Karpas-422 (cell line): ENCODE data around the gene B9D1. TPM values are rescaled to one million over a fixed set of nuclear protein-coding genes. Genes with fewer than 3 reads are reported as not detected.

Source experiments
- DNase-seq: peaks from one replicate; pipeline ENCODE4 v3.0.0-alpha.2; 2015
- H2AFZ ChIP-seq: fragments of 200-600 bp; sonication (generic); 2 replicates; pipeline ENCODE4 v1.6.1; 2014; ENCODE audit warnings: antibody characterized with exemption, low read length, mixed read lengths
- H3K27ac ChIP-seq: fragments of 200-600 bp; sonication (generic); 2 replicates; pipeline ENCODE4 v1.5.1; 2014; ENCODE audit warnings: mild to moderate bottlenecking, low read length, moderate library complexity
- H3K27me3 ChIP-seq: fragments of 200-600 bp; sonication (generic); 2 replicates; pipeline ENCODE4 v1.6.1; 2014; ENCODE audit warnings: low read length, mixed read lengths
- H3K36me3 ChIP-seq: fragments of 200-600 bp; sonication (generic); 2 replicates; pipeline ENCODE4 v1.6.1; 2014; ENCODE audit warnings: low read length, mixed read lengths; ENCODE audit not compliant: insufficient read depth
- H3K4me1 ChIP-seq: fragments of 200-600 bp; sonication (generic); 2 replicates; pipeline ENCODE4 v1.6.1; 2014; ENCODE audit warnings: mild to moderate bottlenecking, low read length, mixed read lengths
- H3K4me2 ChIP-seq: fragments of 200-600 bp; sonication (generic); 2 replicates; pipeline ENCODE4 v1.6.1; 2014; ENCODE audit warnings: low read length, low read depth, mild to moderate bottlenecking; ENCODE audit not compliant: poor library complexity, severe bottlenecking
- H3K4me3 ChIP-seq: fragments of 200-600 bp; sonication (generic); 2 replicates; pipeline ENCODE4 v1.5.1; 2014; ENCODE audit warnings: mild to moderate bottlenecking, antibody characterized with exemption, low read length, mixed read lengths
- H3K79me2 ChIP-seq: fragments of 200-600 bp; sonication (generic); 2 replicates; pipeline ENCODE4 v1.6.1; 2014; ENCODE audit warnings: mild to moderate bottlenecking, low read length, mixed read lengths
- H3K9ac ChIP-seq: fragments of 200-600 bp; sonication (generic); 2 replicates; pipeline ENCODE4 v1.6.0; 2014; ENCODE audit warnings: low read length
- H3K9me2 ChIP-seq: fragments of 200-600 bp; sonication (generic), shearing (Covaris generic); replicated peaks from 2 replicates; pipeline ENCODE4 v1.6.0; 2014; ENCODE audit warnings: mild to moderate bottlenecking, low read length, moderate library complexity; ENCODE audit not compliant: insufficient read depth
- H3K9me3 ChIP-seq: fragments of 300-700, 200-600 bp; sonication (generic); 2 replicates; pipeline ENCODE4 v1.6.1; 2014; ENCODE audit warnings: low read length, mixed read lengths
- H4K20me1 ChIP-seq: fragments of 200-600 bp; sonication (generic); 2 replicates; pipeline ENCODE4 v1.6.1; 2014; ENCODE audit warnings: mild to moderate bottlenecking, antibody characterized with exemption, low read length, low read depth; ENCODE audit not compliant: insufficient read depth
- total RNA-seq: library from RNA; depleted of rRNA; stranded (reverse); fragments of >200 nt; shearing (Covaris generic); gene quantifications from 2 replicates; pipeline ENCODE4 v1.2.3, GENCODE V29; 2014; ENCODE audit warnings: low replicate concordance

Gene B9D1
- total RNA-seq, 1 experiment from 2014 or later = 29.1 TPM

DNA sequence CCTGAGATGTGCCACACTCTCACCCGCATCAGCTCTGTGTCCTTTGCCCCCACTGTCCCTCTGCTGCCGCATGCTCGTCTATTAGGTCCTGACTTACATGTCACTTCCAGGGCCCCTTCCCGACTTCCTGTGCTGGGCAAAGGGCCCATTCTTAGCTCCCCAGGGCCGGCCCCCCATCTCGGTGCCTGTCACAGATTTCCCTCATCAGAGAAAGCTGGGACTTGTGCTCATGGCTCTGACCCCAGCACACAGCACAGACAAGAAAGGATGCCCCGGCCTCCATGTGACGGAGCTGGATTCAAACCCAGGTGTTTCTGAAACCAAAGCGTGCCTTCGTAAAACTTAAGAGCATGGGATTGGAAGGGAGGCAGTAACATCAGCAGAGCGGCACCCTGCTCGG is 9.9 kb upstream of the B9D1 start:
- peaks cover 9% of the 10 kb centered on the region for H3K4me1 ChIP-seq
- no peak overlapping the region for H3K4me2 ChIP-seq
- H2AFZ ChIP-seq = no peak overlapping the region
- no peak for DNase-seq
- no peaks in the 10 kb centered on the region for H3K9me2 ChIP-seq
- no peak overlapping the region for H3K9ac ChIP-seq
- H3K4me3 ChIP-seq = no peak overlapping the region
- no peak overlapping the region for H3K27ac ChIP-seq
- H3K36me3 ChIP-seq = no peaks in the 10 kb centered on the region
- no peaks in the 10 kb centered on the region for H3K9me3 ChIP-seq
- no peaks in the 10 kb centered on the region; the same call in 1 of the 2 replicates for H4K20me1 ChIP-seq
- H3K27me3 ChIP-seq = no peaks in the 10 kb centered on the region
- peaks cover 4% of the 10 kb centered on the region; the same call in 1 of the 2 replicates for H3K79me2 ChIP-seq

DNA sequence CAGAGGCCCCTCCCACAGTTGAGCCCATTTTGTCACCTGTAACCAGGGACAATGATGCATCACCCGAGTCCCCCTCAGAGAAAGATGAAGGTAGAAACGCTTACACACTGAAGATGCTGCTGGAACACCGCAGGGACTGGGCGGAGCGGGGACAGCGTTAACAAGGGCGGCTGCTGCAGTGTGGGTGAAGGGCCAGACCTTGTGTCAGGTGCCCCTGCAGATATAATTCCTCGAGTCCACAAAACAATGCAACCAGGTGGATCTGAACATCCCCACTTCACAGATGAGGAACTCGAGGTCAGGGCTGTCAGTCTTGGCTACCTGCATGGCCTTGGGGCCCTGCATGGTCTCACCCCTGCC is 9.5 kb upstream of the B9D1 start:
- Histone ChIP-seq H4K20me1 (no peaks in the 10 kb centered on the region; the same call in 1 of the 2 replicates), H3K36me3 (no peaks in the 10 kb centered on the region), H3K9ac (no peak overlapping the region), H3K9me2 (no peaks in the 10 kb centered on the region), H3K27ac (no peak overlapping the region), H3K4me1 (peaks cover 8% of the 10 kb centered on the region), H3K27me3 (no peaks in the 10 kb centered on the region), H3K79me2 (peaks cover 2% of the 10 kb centered on the region; the same call in 1 of the 2 replicates), H2AFZ (no peak overlapping the region), H3K4me2 (no peak overlapping the region), H3K9me3 (no peaks in the 10 kb centered on the region), H3K4me3 (no peak overlapping the region)
- DNase-seq = no peak

DNA sequence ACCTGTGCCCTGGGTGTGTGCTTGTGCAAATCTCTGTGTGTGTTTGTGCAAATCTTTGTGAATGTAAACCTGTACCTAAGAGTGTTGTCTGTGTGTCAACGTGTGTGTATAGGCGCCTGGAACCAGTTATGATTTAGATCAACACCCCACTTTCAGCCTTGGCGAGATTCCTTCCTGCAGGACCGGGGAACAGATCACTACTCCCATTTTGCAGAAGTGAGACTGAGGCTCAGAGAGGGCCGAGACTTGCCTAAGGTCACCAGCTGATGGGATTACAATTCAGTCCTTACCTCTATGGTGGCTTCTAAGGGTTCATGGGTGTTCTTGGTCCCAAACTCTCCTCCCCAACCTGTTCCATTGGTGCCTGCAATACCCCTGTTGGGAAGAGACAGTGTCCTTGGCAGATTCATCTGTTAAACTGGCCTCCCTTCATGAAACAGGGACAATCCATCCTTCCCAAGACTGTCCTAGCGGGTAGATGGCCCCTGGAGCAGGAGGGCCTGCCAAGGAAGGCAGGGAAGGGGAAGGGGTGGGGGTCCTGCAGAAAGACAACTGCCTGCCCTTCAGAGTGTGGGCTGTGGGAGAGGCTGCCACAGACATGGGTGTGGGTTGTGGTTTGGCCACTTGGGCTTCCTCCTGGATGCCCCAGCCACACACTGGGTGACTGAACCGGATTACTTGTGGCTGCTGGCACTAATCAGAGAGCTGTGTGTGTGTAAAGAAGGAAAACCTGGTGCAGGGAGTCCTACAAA is 8.9 kb upstream of the B9D1 start:
- H3K27ac ChIP-seq = no peak overlapping the region
- no peak overlapping the region for H3K4me2 ChIP-seq
- H3K9me3 ChIP-seq = no peaks in the 10 kb centered on the region
- no peaks in the 10 kb centered on the region for H3K79me2 ChIP-seq
- H3K4me1 ChIP-seq = peaks cover 5% of the 10 kb centered on the region; the same call in 1 of the 2 replicates
- no peaks in the 10 kb centered on the region for H3K9me2 ChIP-seq
- DNase-seq = no peak
- H3K9ac ChIP-seq = no peak overlapping the region
- no peaks in the 10 kb centered on the region for H3K36me3 ChIP-seq
- no peak overlapping the region for H2AFZ ChIP-seq
- H3K27me3 ChIP-seq = no peaks in the 10 kb centered on the region
- H3K4me3 ChIP-seq = no peak overlapping the region
- no peaks in the 10 kb centered on the region; the same call in 1 of the 2 replicates for H4K20me1 ChIP-seq

DNA sequence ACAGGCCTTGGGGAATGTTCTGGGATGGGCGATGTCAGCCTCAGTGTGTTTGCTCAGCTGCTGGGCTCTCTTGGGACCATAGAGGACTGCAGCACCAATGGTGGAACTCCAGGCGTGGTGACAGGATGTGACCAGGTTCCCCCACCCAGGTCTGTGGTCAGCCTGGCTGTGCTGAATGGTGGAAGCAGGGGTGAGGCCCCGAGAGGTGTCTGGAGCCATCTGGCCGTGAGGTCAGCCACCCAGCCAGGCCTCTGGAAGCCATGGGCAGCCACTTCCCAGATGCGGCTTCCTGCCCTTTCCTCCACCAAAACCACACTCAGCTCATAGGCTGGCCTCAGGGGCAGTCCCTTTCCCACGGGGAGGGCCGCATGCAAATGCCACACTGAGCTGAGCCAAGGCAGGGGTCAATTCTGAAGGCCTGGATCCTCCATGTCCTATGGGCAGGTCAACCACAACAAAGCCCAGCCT is 8.0 kb upstream of the B9D1 start:
- Histone ChIP-seq H3K79me2 (no peaks in the 10 kb centered on the region), H3K9me2 (no peaks in the 10 kb centered on the region), H4K20me1 (no peaks in the 10 kb centered on the region; the same call in 1 of the 2 replicates), H3K4me1 (0 out of 2 replicates have a peak, but pooled peaks cover under 1% of the 10 kb centered on the region), H3K9ac (no peak overlapping the region), H3K36me3 (no peaks in the 10 kb centered on the region), H3K27me3 (no peaks in the 10 kb centered on the region), H3K4me2 (no peak overlapping the region), H2AFZ (no peak overlapping the region), H3K27ac (no peak overlapping the region), H3K9me3 (no peaks in the 10 kb centered on the region), H3K4me3 (no peak overlapping the region)
- no peak for DNase-seq

- H3K9ac ChIP-seq = no peak overlapping the region
- DNase-seq = no peak
- H3K4me3 ChIP-seq = no peak overlapping the region
- H3K9me3 ChIP-seq = no peaks in the 10 kb centered on the region
- no peak overlapping the region for H2AFZ ChIP-seq
- no peak overlapping the region for H3K4me2 ChIP-seq
- no peaks in the 10 kb centered on the region for H3K4me1 ChIP-seq
- no peak overlapping the region for H3K27ac ChIP-seq
- H3K79me2 ChIP-seq = no peaks in the 10 kb centered on the region
- H3K27me3 ChIP-seq = no peaks in the 10 kb centered on the region
- no peaks in the 10 kb centered on the region; the same call in 1 of the 2 replicates for H4K20me1 ChIP-seq
- no peaks in the 10 kb centered on the region for H3K9me2 ChIP-seq
- no peaks in the 10 kb centered on the region for H3K36me3 ChIP-seq
These were observed 7.4 kb upstream of the B9D1 start for GRCh38 chr17:19369846-19370492.

- no peaks in the 10 kb centered on the region for H3K36me3 ChIP-seq
- no peaks in the 10 kb centered on the region; the same call in 1 of the 2 replicates for H4K20me1 ChIP-seq
- no peak overlapping the region for H3K4me2 ChIP-seq
- H2AFZ ChIP-seq = no peak overlapping the region
- no peak overlapping the region for H3K9ac ChIP-seq
- no peaks in the 10 kb centered on the region for H3K4me1 ChIP-seq
- no peaks in the 10 kb centered on the region for H3K9me2 ChIP-seq
- no peaks in the 10 kb centered on the region for H3K27me3 ChIP-seq
- no peak overlapping the region for H3K27ac ChIP-seq
- H3K79me2 ChIP-seq = no peaks in the 10 kb centered on the region
- DNase-seq = no peak
- no peaks in the 10 kb centered on the region for H3K9me3 ChIP-seq
- H3K4me3 ChIP-seq = no peak overlapping the region
These were observed 6.7 kb upstream of the B9D1 start for GRCh38 chr17:19369107-19369778.

GRCh38 chr17:19368229-19368628 is 5.7 kb upstream of the B9D1 start:
- Histone ChIP-seq H3K4me2 (no peak overlapping the region), H4K20me1 (no peaks in the 10 kb centered on the region; the same call in 1 of the 2 replicates), H3K4me3 (no peak overlapping the region), H2AFZ (no peak overlapping the region), H3K36me3 (no peaks in the 10 kb centered on the region), H3K27ac (no peak overlapping the region), H3K27me3 (no peaks in the 10 kb centered on the region), H3K9me3 (no peaks in the 10 kb centered on the region), H3K4me1 (peaks cover 4% of the 10 kb centered on the region), H3K9me2 (no peaks in the 10 kb centered on the region), H3K9ac (no peak overlapping the region), H3K79me2 (no peaks in the 10 kb centered on the region)
- DNase-seq = no peak

DNA sequence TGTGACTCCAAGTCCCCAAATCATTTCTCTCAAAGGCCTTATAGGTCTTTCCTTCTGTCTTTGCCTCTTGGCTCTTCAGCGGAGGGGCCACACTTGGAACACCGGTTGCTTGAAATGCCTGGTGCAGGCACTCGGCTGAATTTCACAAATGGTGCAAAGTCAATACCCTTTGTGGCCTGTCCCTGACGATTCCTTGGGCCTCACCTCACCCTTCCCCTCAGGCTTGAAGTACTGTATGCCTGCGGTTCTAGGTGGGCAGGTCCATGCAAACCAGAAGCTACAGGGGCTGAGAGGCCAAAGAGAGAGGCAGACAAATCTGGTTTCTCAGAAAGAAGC is 4.1 kb upstream of the B9D1 start:
- no peaks in the 10 kb centered on the region for H3K9me2 ChIP-seq

More for the DNA sequence above, 4.1 kb upstream of the B9D1 start:
- Histone ChIP-seq H3K27me3 (no peaks in the 10 kb centered on the region), H3K4me1 (peaks cover 18% of the 10 kb centered on the region), H3K27ac (no peak overlapping the region), H3K9me3 (no peaks in the 10 kb centered on the region), H3K36me3 (no peaks in the 10 kb centered on the region), H3K4me2 (no peak overlapping the region), H3K79me2 (no peaks in the 10 kb centered on the region), H3K9ac (no peak overlapping the region), H2AFZ (no peak overlapping the region), H4K20me1 (no peaks in the 10 kb centered on the region), H3K4me3 (no peak overlapping the region)
- DNase-seq = no peak
